H9 (cell line): Measurements from ENCODE around the gene FCHSD2. TPM values are rescaled to one million over a fixed set of nuclear protein-coding genes. Genes with fewer than 3 reads are reported as not detected.

Source experiments
- DNase-seq: peaks from one replicate; pipeline ENCODE4 v3.0.0-alpha.2; 2017
- H2AFZ ChIP-seq: one replicate; pipeline ENCODE4 v1.6.1; 2013; ENCODE audit warnings: mild to moderate bottlenecking, low read length, control low read depth, moderate library complexity
- H2AK5ac ChIP-seq: 2 replicates; pipeline ENCODE4 v1.6.1; 2013; ENCODE audit warnings: low read length, control low read depth, mixed read lengths; ENCODE audit not compliant: insufficient read length
- H2BK120ac ChIP-seq: one replicate; pipeline ENCODE4 v1.6.1; 2013; ENCODE audit warnings: low read depth, mild to moderate bottlenecking, low read length, control low read depth, inconsistent platforms; ENCODE audit not compliant: poor library complexity, severe bottlenecking
- H2BK12ac ChIP-seq: 2 replicates; pipeline ENCODE4 v1.6.1; 2013; ENCODE audit warnings: low read length, control low read depth, mixed read lengths, low read depth; ENCODE audit not compliant: insufficient read length
- H2BK15ac ChIP-seq: 2 replicates; pipeline ENCODE4 v1.6.1; 2013; ENCODE audit warnings: low read depth, low read length, control low read depth
- H2BK20ac ChIP-seq: one replicate; pipeline ENCODE4 v1.6.1; 2013; ENCODE audit warnings: low read depth, mild to moderate bottlenecking, low read length, control low read depth, inconsistent platforms; ENCODE audit not compliant: poor library complexity, severe bottlenecking
- H2BK5ac ChIP-seq: 2 replicates; pipeline ENCODE4 v1.6.1; 2013; ENCODE audit warnings: low read length, control low read depth, mixed read lengths; ENCODE audit not compliant: insufficient read length
- H3K14ac ChIP-seq: 2 replicates; pipeline ENCODE4 v1.6.1; 2013; ENCODE audit warnings: low read length, control low read depth; ENCODE audit not compliant: insufficient read depth
- H3K18ac ChIP-seq: 2 replicates; pipeline ENCODE4 v1.6.1; 2013; ENCODE audit warnings: low read depth, mild to moderate bottlenecking, mixed read lengths, low read length, control low read depth; ENCODE audit not compliant: insufficient read length
- H3K23ac ChIP-seq: 2 replicates; pipeline ENCODE4 v1.6.1; 2013; ENCODE audit warnings: low read length, control low read depth, mixed read lengths, low read depth; ENCODE audit not compliant: insufficient read length
- H3K23me2 ChIP-seq: 2 replicates; pipeline ENCODE4 v1.6.1; 2013; ENCODE audit warnings: low read depth, mild to moderate bottlenecking, mixed read lengths, low read length, control low read depth; ENCODE audit not compliant: insufficient read length, poor library complexity, severe bottlenecking
- H3K27ac ChIP-seq: 2 replicates; pipeline ENCODE4 v1.5.1; 2013; ENCODE audit warnings: low read length, control low read depth, mixed read lengths, low read depth; ENCODE audit not compliant: insufficient read length
- H3K27me3 ChIP-seq: 2 replicates; pipeline ENCODE4 v1.6.1; 2013; ENCODE audit warnings: low read length, control low read depth, inconsistent platforms; ENCODE audit not compliant: insufficient read depth
- H3K4ac ChIP-seq: 2 replicates; pipeline ENCODE4 v1.6.1; 2013; ENCODE audit warnings: low read depth, mild to moderate bottlenecking, control low read depth, inconsistent platforms, low read length, moderate library complexity
- H3K4me1 ChIP-seq: 2 replicates; pipeline ENCODE4 v1.6.1; 2013; ENCODE audit warnings: low read length, control low read depth, inconsistent platforms; ENCODE audit not compliant: insufficient read depth
- H3K4me2 ChIP-seq: 2 replicates; pipeline ENCODE4 v1.6.1; 2013; ENCODE audit warnings: low read length, control low read depth, mixed read lengths; ENCODE audit not compliant: insufficient read length, insufficient read depth
- H3K56ac ChIP-seq: 2 replicates; pipeline ENCODE4 v1.6.1; 2013; ENCODE audit warnings: low read depth, mild to moderate bottlenecking, mixed read lengths, low read length, control low read depth; ENCODE audit not compliant: insufficient read length
- H3K79me1 ChIP-seq: 2 replicates; pipeline ENCODE4 v1.6.1; 2013; ENCODE audit warnings: low read depth, mild to moderate bottlenecking, moderate library complexity, low read length, control low read depth, inconsistent platforms; ENCODE audit not compliant: insufficient read depth, poor library complexity, severe bottlenecking
- H3K79me2 ChIP-seq: 2 replicates; pipeline ENCODE4 v1.6.1; 2013; ENCODE audit warnings: low read length, control low read depth, inconsistent platforms; ENCODE audit not compliant: insufficient read depth
- H3K9ac ChIP-seq: 2 replicates; pipeline ENCODE4 v1.6.1; 2013; ENCODE audit warnings: low read length, control low read depth, mixed read lengths; ENCODE audit not compliant: insufficient read length; ENCODE audit errors: extremely low read depth
- H3K9me3 ChIP-seq: one replicate; pipeline ENCODE4 v1.6.1; 2013; ENCODE audit warnings: low read depth, low read length, inconsistent platforms; ENCODE audit not compliant: control insufficient read depth
- H3T11ph ChIP-seq: one replicate; pipeline ENCODE4 v1.6.1; 2013; ENCODE audit warnings: mild to moderate bottlenecking, low read length, control low read depth, inconsistent platforms
- H4K20me1 ChIP-seq: one replicate; pipeline ENCODE4 v1.6.1; 2013; ENCODE audit not compliant: control insufficient read depth, insufficient read length, insufficient read depth
- H4K5ac ChIP-seq: 2 replicates; pipeline ENCODE4 v1.6.1; 2013; ENCODE audit warnings: low read depth, mild to moderate bottlenecking, mixed read lengths, low read length, control low read depth; ENCODE audit not compliant: insufficient read length
- H4K8ac ChIP-seq: replicated peaks from 2 replicates; pipeline ENCODE4 v1.6.1; 2013; ENCODE audit warnings: low read length, control low read depth, mixed read lengths, low read depth; ENCODE audit not compliant: insufficient read length
- H4K91ac ChIP-seq: 2 replicates; pipeline ENCODE4 v1.6.1; 2013; ENCODE audit warnings: low read depth, mild to moderate bottlenecking, moderate library complexity, mixed read lengths, low read length, control low read depth; ENCODE audit not compliant: insufficient read length
- H3K27ac Mint-ChIP-seq, 3 experiments: 2 replicates in 2 of 3; 3 replicates in 1 of 3; pipeline ENCODE4 v1.8.0; 2020 to 2021; ENCODE audit warnings: mixed read lengths in 3 of 3, mild to moderate bottlenecking in 1 of 3, moderate library complexity in 1 of 3
- H3K27me3 Mint-ChIP-seq: 2 replicates; pipeline ENCODE4 v1.8.0; 2021; ENCODE audit warnings: low read depth, mild to moderate bottlenecking, moderate library complexity, mixed read lengths
- H3K36me3 Mint-ChIP-seq, 3 experiments: 2 replicates in 2 of 3; 3 replicates in 1 of 3; pipeline ENCODE4 v1.8.0; 2020 to 2021; ENCODE audit warnings: low read depth in 3 of 3, mixed read lengths in 3 of 3; ENCODE audit not compliant: insufficient read depth in 1 of 3
- H3K4me1 Mint-ChIP-seq, 2 experiments: 2 replicates each; pipeline ENCODE4 v1.8.0; 2020; ENCODE audit warnings: mixed read lengths in 2 of 2
- H3K4me3 Mint-ChIP-seq, 2 experiments: 2 replicates in 1 of 2; 3 replicates in 1 of 2; pipeline ENCODE4 v1.8.0; 2020 to 2021; ENCODE audit warnings: mild to moderate bottlenecking in 2 of 2, mixed read lengths in 2 of 2, moderate library complexity in 1 of 2
- H3K9me3 Mint-ChIP-seq, 2 experiments: 2 replicates in 1 of 2; 3 replicates in 1 of 2; pipeline ENCODE4 v1.8.0; 2020; ENCODE audit warnings: mild to moderate bottlenecking in 2 of 2, mixed read lengths in 2 of 2, moderate library complexity in 1 of 2
- CTCF ChIP-seq: fragments of 200-600 bp; sonication (generic); conservative IDR thresholded peaks from 3 replicates; pipeline ENCODE4 v1.8.0; 2021; ENCODE audit warnings: antibody characterized with exemption, mild to moderate bottlenecking
- WGBS: extraction: QIAGEN DNeasy Blood & Tissue Kit; methylation state at CpG from one replicate; pipeline ENCODE4 v1.1.7; 2013; ENCODE audit warnings: missing lambda C conversion rate, low lambda C conversion rate, mixed read lengths; ENCODE audit not compliant: insufficient read length; ENCODE audit errors: extremely low coverage; 5-methylcytosine and 5-hydroxymethylcytosine counted together
- total RNA-seq: library from RNA; stranded (reverse); gene quantifications from 2 replicates; pipeline ENCODE4 v1.2.1, GENCODE V29; 2021

FCHSD2 gene
- total RNA-seq, 1 experiment from 2014 or later, result 17.8 TPM

- Histone ChIP-seq H3K79me2 (no peaks in the 10 kb centered on the region), H3K4me2 (no peak overlapping the region), H3K27me3 (no peaks in the 10 kb centered on the region), H3K79me1 (no peaks in the 10 kb centered on the region), H2AFZ (no peak overlapping the region), H3K9ac (no peak overlapping the region), H4K8ac (no peak overlapping the region), H2BK120ac (no peak overlapping the region), H3K4ac (no peak overlapping the region), H3T11ph (no peak overlapping the region), H3K18ac (no peak overlapping the region), H3K56ac (no peak overlapping the region), H2BK20ac (no peak overlapping the region), H4K20me1 (no peaks in the 10 kb centered on the region), H3K27ac (no peak overlapping the region), H3K4me1 (no peaks in the 10 kb centered on the region), H4K91ac (no peak overlapping the region), H3K9me3 (no peaks in the 10 kb centered on the region), H2BK12ac (no peak overlapping the region), H3K23ac (no peak overlapping the region), H2AK5ac (no peak overlapping the region), H2BK15ac (no peak overlapping the region), H2BK5ac (no peak overlapping the region), H3K23me2 (no peaks in the 10 kb centered on the region), H4K5ac (no peak overlapping the region), H3K14ac (no peak overlapping the region)
- H3K27ac Mint-ChIP-seq, result no peak overlapping the region
- no CpG with 5 or more reads among the region's 3 CpGs for WGBS
- no peaks in the 10 kb centered on the region for H3K36me3 Mint-ChIP-seq
- DNase-seq, result no peak
- H3K4me3 Mint-ChIP-seq, result no peak overlapping the region
- no peaks in the 10 kb centered on the region for H3K9me3 Mint-ChIP-seq
- H3K4me1 Mint-ChIP-seq, result peaks cover 4 to 19% of the 10 kb centered on the region in 2 experiments
- TF ChIP-seq CTCF, result no peak
- peaks cover 6% of the 10 kb centered on the region for H3K27me3 Mint-ChIP-seq
These were observed 32.3 kb upstream of the FCHSD2 start for GRCh38 chr11:73174495-73174791.
